Kidney capillary endothelial cell (primary cell): Measurements from ENCODE around the gene PCYOX1L.

Experiments
- DNase-seq: peaks from one replicate; pipeline ENCODE4 v3.0.0-alpha.2; 2018; ENCODE audit warnings: low spot score

PCYOX1L gene

DNA sequence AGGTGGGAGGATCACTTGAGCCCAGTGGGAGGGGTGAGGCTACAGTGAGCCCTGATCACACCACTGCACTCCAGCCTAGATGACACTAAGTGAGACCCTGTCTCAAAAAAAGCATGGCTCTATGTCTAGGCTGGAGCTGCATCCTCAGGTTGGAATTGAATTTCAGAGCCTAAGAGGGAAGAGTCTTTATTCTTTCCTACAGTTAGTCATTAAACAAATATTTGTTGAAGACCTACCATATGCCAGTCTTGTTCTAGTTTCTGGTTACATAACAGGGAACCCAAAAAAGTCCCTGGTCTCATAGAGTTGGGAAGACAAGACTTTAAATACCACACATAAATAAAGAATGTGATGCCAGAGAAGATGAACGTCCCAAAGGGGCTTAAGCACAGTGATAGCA lies 19.5 kb upstream of the PCYOX1L start:
- no peak for DNase-seq

GRCh38 chr5:149340920-149341319 lies 16.9 kb upstream of the PCYOX1L start:
- no peak for DNase-seq

DNA sequence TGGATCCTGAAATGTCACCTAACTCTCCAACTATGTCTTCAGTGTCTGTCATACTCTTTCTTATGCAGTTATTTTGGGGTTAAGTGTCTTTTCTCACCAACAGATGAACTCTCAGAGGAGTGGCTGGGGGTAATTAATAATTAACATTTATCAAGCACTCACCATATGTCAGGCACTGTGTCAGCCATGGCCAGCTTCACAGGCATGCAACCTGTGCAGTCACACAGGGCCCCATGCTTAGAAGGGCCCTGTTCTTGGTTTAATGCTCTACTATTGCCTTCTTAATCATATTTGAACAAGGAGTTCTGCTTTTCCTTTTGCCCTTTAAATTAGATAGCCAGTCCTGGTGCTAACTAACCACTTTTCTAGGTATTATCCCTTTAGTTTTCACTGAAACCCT lies 16.0 kb upstream of the PCYOX1L start:
- DNase-seq: no peak

DNA sequence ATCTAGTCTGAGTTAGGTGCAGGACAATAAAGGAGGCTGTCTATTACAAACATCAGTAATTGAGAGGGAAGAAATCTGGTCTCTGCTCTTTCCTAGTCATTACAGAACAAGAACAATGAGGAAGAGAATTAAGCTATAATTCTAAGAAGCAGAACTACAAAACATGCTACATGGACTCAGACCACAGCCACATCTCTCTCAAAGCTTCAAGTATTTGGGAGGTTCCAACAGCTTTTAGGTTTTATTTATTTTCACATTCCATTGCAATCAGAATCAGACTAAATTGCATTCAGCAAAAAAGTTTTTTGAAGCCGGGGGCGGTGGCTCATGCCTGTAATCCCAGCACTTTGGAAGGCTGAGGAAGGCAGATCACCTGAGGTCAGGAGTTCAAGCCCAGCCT lies 13.7 kb upstream of the PCYOX1L start:
- no peak for DNase-seq

DNA sequence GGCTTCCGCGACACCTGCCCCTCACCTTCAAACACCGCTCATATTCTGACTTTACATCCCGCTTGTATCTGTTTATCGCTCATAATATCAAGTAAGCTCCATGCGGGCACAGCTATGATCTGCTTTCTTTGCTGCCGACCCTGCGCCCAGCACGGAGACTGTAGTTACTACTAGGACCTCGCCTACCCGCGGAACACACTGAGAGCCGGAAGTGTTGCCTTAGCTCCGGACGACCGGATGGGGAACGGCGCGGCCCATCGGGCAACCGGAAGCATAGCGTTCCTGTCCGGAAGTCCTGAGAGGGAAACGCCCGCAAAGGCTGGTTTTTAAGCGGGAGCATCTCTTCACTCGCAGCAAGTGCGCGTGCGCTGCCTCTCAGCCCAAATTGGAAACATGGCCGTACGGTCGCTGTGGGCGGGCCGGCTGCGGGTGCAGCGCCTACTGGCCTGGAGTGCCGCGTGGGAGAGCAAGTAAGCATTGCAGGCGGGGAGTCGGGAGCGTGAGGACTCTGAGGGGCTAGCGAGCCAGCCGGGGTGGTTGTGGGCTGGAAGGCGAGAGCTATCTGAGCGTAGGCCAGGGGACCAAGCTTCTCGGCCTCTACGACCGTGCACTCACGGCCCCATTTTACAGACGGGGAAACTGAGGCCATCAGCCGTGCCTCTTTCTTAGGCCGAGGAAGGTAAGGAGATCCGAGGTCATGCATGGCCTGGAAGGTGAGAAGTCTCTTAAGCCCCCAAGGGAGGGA lies 12.5 kb upstream of the PCYOX1L start, which contains the start of gene GRPEL2:
TSS of gene GRPEL2 (plus strand) at position 353 of the 745 bp plus-strand sequence. CDS start at position 394, 41 bp downstream.
- DNase-seq: peak; percentile 97

- DNase-seq: no peak
Measured at GRCh38 chr5:149345892-149346222, 12.0 kb upstream of the PCYOX1L start.

- peak; percentile 90 for DNase-seq
Measured at GRCh38 chr5:149348518-149348917, 9.3 kb upstream of the PCYOX1L start.

DNA sequence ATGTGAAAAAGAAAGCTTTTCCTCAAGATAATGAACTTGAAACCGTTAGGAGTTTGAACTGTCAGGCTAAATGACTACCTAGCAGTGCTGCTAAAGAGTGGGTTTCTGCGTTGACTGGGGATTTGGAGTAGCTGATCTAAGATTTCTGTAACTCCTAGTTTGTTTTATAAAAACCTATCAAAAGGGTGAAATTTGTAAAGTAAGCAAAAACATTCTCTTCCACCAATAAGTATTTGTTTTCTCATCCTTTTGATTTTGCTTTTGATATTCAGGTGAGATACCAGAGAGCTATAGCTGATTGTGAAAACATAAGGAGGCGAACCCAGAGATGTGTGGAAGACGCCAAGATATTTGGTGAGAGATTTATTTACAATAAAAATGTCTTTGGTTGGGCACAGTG lies 8.5 kb upstream of the PCYOX1L start:
- DNase-seq: no peak

- no peak for DNase-seq
Measured at GRCh38 chr5:149352169-149352568, 5.7 kb upstream of the PCYOX1L start.

DNA sequence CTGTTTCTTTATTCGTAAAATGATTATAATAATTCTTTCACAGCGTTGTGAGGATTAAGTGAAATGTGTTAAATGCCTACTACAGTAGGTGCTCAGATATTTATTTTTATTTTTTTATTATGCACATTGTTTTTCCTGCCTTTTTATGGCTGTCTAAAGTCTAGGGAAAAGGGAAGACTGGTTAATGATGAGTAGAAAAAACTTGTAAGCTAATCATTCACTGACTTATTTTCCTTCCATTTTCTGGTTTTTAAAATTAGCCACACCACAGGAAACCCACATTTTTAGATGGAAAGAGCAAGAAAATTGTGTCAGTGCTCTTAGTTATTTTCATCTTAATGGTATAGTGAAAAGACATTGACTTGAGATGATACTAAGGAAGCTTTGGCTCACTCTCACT lies 3.9 kb upstream of the PCYOX1L start:
- DNase-seq: no peak

DNA sequence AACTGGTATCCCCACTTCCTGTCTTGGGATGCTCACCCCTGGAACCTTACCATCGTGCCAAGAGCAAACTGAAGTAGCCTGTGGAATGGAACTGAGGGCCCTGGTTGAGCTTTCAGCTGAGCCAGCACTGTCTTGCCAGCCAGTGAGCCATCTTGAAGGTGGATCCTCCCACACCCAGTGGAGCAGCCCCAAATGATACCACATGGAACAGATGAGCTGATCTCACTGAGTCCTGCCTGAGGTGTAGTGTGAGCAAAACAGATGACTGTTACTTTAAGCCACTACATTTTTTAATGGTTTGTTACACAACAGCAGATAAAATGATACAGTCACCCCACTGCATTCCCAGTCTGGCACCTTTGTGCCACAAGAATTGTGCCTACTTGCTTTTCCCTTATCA lies 2.2 kb upstream of the PCYOX1L start:
- no peak for DNase-seq

DNA sequence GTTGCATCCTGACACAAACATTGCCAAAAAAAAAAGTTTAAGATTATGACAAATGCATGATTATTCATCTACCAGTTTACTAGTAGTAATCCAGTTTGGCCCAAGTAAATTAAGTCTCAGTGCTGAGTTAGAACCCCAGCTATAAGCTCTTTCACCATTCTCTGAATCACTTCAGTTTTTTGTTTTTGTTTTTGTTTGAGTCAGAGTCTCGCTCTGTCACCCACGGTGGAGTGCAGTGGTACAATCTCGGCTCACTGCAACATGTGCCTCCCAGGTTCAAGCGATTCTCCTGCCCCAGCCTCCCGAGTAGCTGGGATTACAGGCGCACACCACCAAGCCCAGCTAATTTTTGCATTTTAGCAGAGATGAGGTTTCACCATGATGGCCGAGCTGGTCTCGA lies 1.5 kb upstream of the PCYOX1L start:
- DNase-seq: no peak

DNA sequence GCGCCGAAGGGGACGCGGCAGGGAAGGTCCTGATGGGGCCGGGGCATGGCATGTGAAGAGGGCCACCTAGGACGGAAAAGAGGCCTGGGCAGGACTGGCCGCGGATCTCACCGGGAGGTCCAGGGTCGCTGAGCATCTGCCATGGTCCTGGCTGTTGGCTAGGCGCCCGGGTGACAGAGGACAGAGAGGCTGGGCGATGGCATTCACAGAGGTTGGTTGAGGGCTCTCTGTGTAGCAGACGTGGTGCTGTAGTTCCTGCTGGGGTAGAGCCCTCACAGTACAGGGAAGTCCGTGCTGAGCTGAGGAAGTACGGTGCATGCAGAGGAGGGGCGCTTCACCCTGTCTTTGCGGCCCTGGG lies 427 bp downstream of the PCYOX1L start:
- DNase-seq: no peak

DNA sequence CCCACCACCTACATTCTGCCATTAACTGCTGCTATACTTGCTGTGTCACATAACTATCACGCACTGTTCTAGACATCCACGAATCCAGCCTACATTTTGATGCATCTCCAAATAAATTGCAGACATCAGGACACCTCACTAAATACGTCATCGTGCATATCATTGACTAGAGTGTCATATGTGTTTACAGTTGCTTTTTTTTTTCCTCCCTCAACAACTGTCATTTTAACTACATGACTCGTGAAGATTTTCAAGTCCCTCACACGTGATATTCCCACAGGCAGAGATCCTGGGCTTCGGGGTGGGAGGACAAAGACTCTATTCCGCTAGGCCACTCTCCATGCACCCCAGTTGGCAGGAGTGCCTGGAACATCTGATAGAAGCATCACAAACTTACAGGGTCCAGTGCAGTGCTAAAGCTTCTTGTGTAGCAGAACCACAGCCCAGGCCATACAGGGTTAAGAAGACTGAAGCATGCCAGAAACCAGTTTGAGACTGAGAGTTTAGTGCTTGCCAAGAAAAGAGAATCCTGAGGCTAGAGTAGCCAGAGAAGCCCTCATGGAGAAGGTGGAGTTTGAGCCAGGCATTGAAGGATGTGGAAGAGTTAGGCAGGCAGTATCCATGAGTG lies 1.1 kb downstream of the PCYOX1L start:
- no peak for DNase-seq

GRCh38 chr5:149360272-149360671 lies 2.4 kb downstream of the PCYOX1L start:
- no peak for DNase-seq

DNA sequence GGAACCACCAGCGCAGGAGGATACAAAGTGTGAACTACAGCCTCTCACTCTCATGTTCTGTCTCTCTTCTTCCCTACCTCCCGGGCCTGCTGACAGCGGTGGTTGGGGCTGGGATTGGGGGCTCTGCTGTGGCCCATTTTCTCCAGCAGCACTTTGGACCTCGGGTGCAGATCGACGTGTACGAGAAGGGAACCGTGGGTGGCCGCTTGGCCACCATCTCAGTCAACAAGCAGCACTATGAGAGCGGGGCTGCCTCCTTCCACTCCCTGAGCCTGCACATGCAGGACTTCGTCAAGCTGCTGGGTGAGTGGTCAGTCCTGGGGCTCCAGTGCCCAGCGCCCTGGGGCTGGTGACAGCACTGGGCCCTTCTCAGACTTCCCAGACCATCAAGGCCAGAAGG lies 4.7 kb downstream of the PCYOX1L start:
- DNase-seq: no peak

GRCh38 chr5:149363358-149363757 lies 5.5 kb downstream of the PCYOX1L start:
- no peak for DNase-seq

DNA sequence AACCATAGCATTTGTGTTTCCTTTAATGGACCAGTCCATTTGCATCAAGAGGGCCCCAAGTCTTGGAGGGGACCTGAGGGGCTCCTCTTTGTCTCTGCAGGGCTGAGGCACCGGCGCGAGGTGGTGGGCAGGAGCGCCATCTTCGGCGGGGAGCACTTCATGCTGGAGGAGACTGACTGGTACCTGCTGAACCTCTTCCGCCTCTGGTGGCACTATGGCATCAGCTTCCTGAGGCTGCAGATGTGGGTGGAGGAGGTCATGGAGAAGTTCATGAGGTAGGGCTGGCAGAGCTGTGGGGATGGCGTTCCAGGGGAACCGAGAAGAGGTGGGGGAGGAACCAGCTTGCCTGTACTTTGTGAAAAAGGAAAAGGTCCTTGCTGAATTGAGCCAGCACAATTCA lies 6.1 kb downstream of the PCYOX1L start:
- no peak for DNase-seq

DNA sequence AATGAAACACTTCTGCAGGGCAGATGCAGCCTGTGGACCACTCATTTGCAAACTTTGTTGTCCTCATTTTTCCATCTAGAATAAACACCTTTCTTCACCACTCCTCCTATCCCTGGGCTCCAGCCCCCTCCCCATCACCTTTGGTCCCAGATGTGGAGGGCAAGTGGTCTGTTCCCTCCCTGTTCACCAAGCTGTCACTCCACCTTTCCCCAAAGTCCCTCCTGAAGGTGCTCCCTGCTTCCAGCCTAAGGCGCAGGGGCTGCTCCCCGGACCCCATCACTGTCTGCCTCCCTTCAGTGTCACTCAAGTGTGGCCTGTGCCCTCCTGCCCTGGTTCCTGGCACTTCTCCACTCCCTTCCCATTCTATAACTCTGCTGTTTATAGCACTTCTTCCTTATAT lies 6.9 kb downstream of the PCYOX1L start:
- DNase-seq: no peak

- DNase-seq: no peak
Measured at GRCh38 chr5:149365418-149365817, 7.6 kb downstream of the PCYOX1L start.

DNA sequence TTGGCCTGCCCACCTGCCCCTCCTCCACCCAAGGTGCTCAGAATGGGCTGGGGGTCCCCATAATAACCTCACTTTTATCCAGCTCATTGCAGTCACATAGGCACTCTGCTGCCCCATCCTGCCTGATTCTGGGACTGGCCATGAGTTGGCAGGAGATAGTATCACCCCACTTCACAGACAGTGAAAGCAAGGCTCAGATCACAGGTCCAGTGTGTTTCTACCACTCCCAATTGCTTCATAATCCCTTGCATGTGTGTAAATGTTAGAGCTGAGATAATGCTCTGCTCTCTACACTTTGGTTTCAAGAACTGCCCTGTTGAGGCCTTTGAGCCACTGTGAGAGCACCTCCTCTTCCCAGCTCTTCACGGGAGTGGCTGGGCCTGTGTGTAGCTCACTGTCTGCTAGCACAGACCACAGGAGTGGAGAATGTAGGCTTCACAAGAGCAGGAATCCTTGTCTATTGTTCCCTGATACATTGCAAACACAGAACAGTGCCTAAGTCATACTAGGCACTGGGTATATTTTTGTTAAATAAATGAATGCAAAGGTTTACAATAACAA lies 8.4 kb downstream of the PCYOX1L start:
- DNase-seq: no peak

DNA sequence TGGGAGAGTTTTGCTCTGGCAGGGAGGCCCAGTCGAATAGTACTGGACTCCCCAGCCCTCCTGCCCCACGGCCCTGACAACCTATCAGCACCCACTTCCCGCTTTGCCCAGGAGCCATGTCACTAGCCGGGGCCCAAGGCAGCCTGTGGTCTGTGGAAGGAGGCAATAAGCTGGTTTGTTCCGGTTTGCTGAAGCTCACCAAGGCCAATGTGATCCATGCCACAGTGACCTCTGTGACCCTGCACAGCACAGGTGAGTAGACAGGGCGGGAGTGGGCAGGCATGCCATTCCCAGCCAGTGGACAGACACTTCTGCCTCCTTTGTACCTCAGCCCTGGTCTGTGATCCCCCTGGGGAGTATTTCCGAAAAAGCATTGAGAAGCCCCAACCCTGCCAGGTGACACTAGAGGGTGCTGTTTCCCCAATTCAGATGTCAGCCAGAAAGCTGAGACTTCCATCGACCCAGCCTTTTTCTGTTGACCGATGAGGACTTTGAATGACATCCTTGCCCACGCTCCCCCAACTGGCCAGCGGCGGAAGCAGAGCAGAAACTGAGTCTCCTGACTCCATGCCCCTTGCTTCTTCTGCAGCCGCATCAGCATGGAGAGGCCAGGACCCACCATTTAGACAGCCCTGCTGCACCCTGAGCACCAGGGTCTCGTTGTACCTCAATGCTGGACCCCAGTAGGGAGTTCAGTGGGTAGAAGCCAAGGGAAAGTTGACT lies 9.6 kb downstream of the PCYOX1L start:
- DNase-seq: peak; percentile 77

GRCh38 chr5:149367972-149368645 lies 10.3 kb downstream of the PCYOX1L start:
- DNase-seq: no peak
